Measurements from ENCODE around the gene HOXB13. TPM values are rescaled to one million over a fixed set of nuclear protein-coding genes. Genes with fewer than 3 reads are reported as not detected.

Gene HOXB13
- total and polyA plus RNA-seq, 2 of the 13 experiments (the other 11 are each of a cell fraction or from before 2014, with no cell fraction given): not detected

- Histone ChIP-seq H3K4me2 (ENCODE audit: low read depth, low read length) (no peak overlapping the region), H3K36me3 (replicated peaks in 1 of 2; ENCODE audit: control insufficient read depth in 1 of 2, insufficient read depth in 2 of 2, low read length in 2 of 2) (no peaks in the 10 kb centered on the region), H3K9me3 (ENCODE audit: low read length) (no peaks in the 10 kb centered on the region), H3K27me3 (ENCODE audit: control insufficient read depth in 1 of 2, insufficient read depth in 2 of 2, low read length in 2 of 2) (peaks cover 1 to 41% of the 10 kb centered on the region in 2 experiments; a peak in 4 of 5 replicates), H3K27ac (ENCODE audit: extremely low read length, insufficient read depth, low read length) (no peak overlapping the region), H3K4me1 (ENCODE audit: insufficient read depth, low read length) (no peaks in the 10 kb centered on the region), H3K4me3 (replicated peaks in 1 of 3; ENCODE audit: insufficient read depth in 1 of 3, low read depth in 2 of 3, low read length in 3 of 3) (no peak overlapping the region), H3K79me2 (ENCODE audit: insufficient read depth, low read length) (no peaks in the 10 kb centered on the region), H4K20me1 (ENCODE audit: insufficient read depth, low read length) (no peaks in the 10 kb centered on the region), H2AFZ (ENCODE audit: low read length) (no peak overlapping the region), H3K9ac (ENCODE audit: insufficient read depth, low read depth, low read length) (no peak overlapping the region)
- FAIRE-seq (no peak), ATAC-seq (no peak), DNase-seq (ENCODE audit: low spot score) (no peak)
- ChIA-PET CTCF (ENCODE audit: low intra/inter-chr PET ratio, low total read pairs) (no interaction called here), POLR2A (no interaction called here)
- BruUV-seq (replicated peaks): no TSS peak
- WGBS (ENCODE audit: low lambda C conversion rate): 14% methylated on average over 4 of the region's 4 CpGs
- intact Hi-C loops (cut with micrococcal nuclease; ENCODE audit: unreplicated experiment): no loop called here
- in situ Hi-C loops (cut with HindIII; ENCODE audit: extremely low pct_ligation_motif_present, low pct_unique_long_range_greater_than_20kb): no loop called here
- TF ChIP-seq THYN1 (CRISPR knock-in tag; IDR thresholded peaks at IDR 0.05; ENCODE audit: borderline replicate concordance, low read depth): no peak
- TF ChIP-seq RCOR2 (CRISPR knock-in tag; IDR thresholded peaks at IDR 0.05): no peak
- no peak for TF ChIP-seq ZNF777 (CRISPR knock-in tag; IDR thresholded peaks at IDR 0.05)
- no peak for TF ChIP-seq ZNF761 (CRISPR knock-in tag; conservative IDR thresholded peaks at IDR 0.05)
- TF ChIP-seq MED1 (CRISPR knock-in tag; IDR thresholded peaks at IDR 0.05): no peak
- TF ChIP-seq BHLHE40 (IDR thresholded peaks at IDR 0.05; ENCODE audit: low read length): no peak
- no peak for TF ChIP-seq ZNF431 (CRISPR knock-in tag; IDR thresholded peaks at IDR 0.05; ENCODE audit: borderline replicate concordance, low read depth)
- no peak for TF ChIP-seq SATB2 (CRISPR knock-in tag; IDR thresholded peaks at IDR 0.05)
- no peak for TF ChIP-seq GMEB2 (CRISPR knock-in tag; IDR thresholded peaks at IDR 0.05; ENCODE audit: low read depth)
- TF ChIP-seq KLF16 (CRISPR knock-in tag; IDR thresholded peaks at IDR 0.05): no peak
- no peak for TF ChIP-seq ZNF773 (CRISPR knock-in tag; IDR thresholded peaks at IDR 0.05; ENCODE audit: borderline replicate concordance)
- TF ChIP-seq FOXK1 (CRISPR knock-in tag; IDR thresholded peaks at IDR 0.05; ENCODE audit: borderline replicate concordance, low read depth): no peak
- no peak for TF ChIP-seq RERE (CRISPR knock-in tag; IDR thresholded peaks at IDR 0.05; ENCODE audit: low read depth)
- TF ChIP-seq ZBTB7A (CRISPR knock-in tag; IDR thresholded peaks at IDR 0.05): no peak
- TF ChIP-seq RAD21 (CRISPR knock-in tag; IDR thresholded peaks at IDR 0.05): no peak
- TF ChIP-seq PHF20 (CRISPR knock-in tag; IDR thresholded peaks at IDR 0.05): no peak
- TF ChIP-seq ZNF101 (CRISPR knock-in tag; IDR thresholded peaks at IDR 0.05; ENCODE audit: borderline replicate concordance, low read depth): no peak
- no peak for TF ChIP-seq ZNF570 (CRISPR knock-in tag; IDR thresholded peaks at IDR 0.05; ENCODE audit: borderline replicate concordance)
These were observed 31.9 kb upstream of the HOXB13 start for GRCh38 chr17:48760411-48760810.

Data from HepG2 (cell line).